ENCODE measurements around the gene KRT74. TPM values are rescaled to one million over a fixed set of nuclear protein-coding genes. Genes with fewer than 3 reads are reported as not detected.

The KRT74 gene
- total RNA-seq, 1 donor from 2014 or later, result not detected

- H3K36me3 Mint-ChIP-seq (ENCODE audit: low read depth), result no peaks in the 10 kb centered on the region
- peaks cover 12% of the 10 kb centered on the region for H3K27me3 Mint-ChIP-seq
- no peaks in the 10 kb centered on the region for H3K4me1 Mint-ChIP-seq
- no peak for TF ChIP-seq CTCF (IDR thresholded peaks at IDR 0.05)
- ChIA-PET CTCF (no interaction called here), POLR2A (no interaction called here)
- H3K4me3 Mint-ChIP-seq, result no peak overlapping the region
- no peak for DNase-seq
- no peak overlapping the region for H3K27ac Mint-ChIP-seq
- no peaks in the 10 kb centered on the region for H3K9me3 Mint-ChIP-seq
- intact Hi-C loops (cut with micrococcal nuclease), result no loop called here
- ATAC-seq (ENCODE audit: low read depth), result no peak
These were observed 6.8 kb downstream of the KRT74 start for GRCh38 chr12:52566847-52567291.

- CTCF ChIA-PET, result no interaction called here
- ATAC-seq (ENCODE audit: low read depth) (no peak), DNase-seq (no peak)
- POLR2A ChIA-PET, result no interaction called here
- Mint-ChIP-seq H3K27ac (no peak overlapping the region), H3K36me3 (ENCODE audit: low read depth) (no peaks in the 10 kb centered on the region), H3K27me3 (peaks cover 11% of the 10 kb centered on the region), H3K9me3 (no peaks in the 10 kb centered on the region), H3K4me1 (no peaks in the 10 kb centered on the region), H3K4me3 (no peak overlapping the region)
- intact Hi-C loops (cut with micrococcal nuclease), result no loop called here
- no peak for TF ChIP-seq CTCF (IDR thresholded peaks at IDR 0.05)
These were observed 9.1 kb downstream of the KRT74 start for GRCh38 chr12:52564582-52564981.

GRCh38 chr12:52561880-52562449 is 11.7 kb downstream of the KRT74 start:
- H3K27ac Mint-ChIP-seq, result no peak overlapping the region
- intact Hi-C loops (cut with micrococcal nuclease), result no loop called here

GRCh38 chr12:52559979-52560378 is 13.7 kb downstream of the KRT74 start:
- ATAC-seq (ENCODE audit: low read depth), result no peak

More at GRCh38 chr12:52561880-52562449, 11.7 kb downstream of the KRT74 start:
- no peak overlapping the region for H3K4me3 Mint-ChIP-seq
- TF ChIP-seq CTCF (IDR thresholded peaks at IDR 0.05), result no peak
- H3K27me3 Mint-ChIP-seq, result peaks cover 8% of the 10 kb centered on the region
- H3K4me1 Mint-ChIP-seq, result no peaks in the 10 kb centered on the region
- ChIA-PET POLR2A (no interaction called here), CTCF (no interaction called here)
- no peaks in the 10 kb centered on the region for H3K36me3 Mint-ChIP-seq (ENCODE audit: low read depth)
- no peak for DNase-seq
- ATAC-seq (ENCODE audit: low read depth), result no peak
- no peaks in the 10 kb centered on the region for H3K9me3 Mint-ChIP-seq

More at GRCh38 chr12:52559979-52560378, 13.7 kb downstream of the KRT74 start:
- ChIA-PET CTCF (no interaction called here), POLR2A (no interaction called here)
- no peak overlapping the region for H3K4me3 Mint-ChIP-seq
- peaks cover 5% of the 10 kb centered on the region for H3K27me3 Mint-ChIP-seq
- TF ChIP-seq CTCF (IDR thresholded peaks at IDR 0.05), result no peak
- H3K36me3 Mint-ChIP-seq (ENCODE audit: low read depth), result no peaks in the 10 kb centered on the region
- no peaks in the 10 kb centered on the region for H3K4me1 Mint-ChIP-seq
- no peaks in the 10 kb centered on the region for H3K9me3 Mint-ChIP-seq
- intact Hi-C loops (cut with micrococcal nuclease), result no loop called here
- H3K27ac Mint-ChIP-seq, result no peak overlapping the region
- no peak for DNase-seq
